ENCODE results near the gene METTL22.

Gene METTL22, protein sequence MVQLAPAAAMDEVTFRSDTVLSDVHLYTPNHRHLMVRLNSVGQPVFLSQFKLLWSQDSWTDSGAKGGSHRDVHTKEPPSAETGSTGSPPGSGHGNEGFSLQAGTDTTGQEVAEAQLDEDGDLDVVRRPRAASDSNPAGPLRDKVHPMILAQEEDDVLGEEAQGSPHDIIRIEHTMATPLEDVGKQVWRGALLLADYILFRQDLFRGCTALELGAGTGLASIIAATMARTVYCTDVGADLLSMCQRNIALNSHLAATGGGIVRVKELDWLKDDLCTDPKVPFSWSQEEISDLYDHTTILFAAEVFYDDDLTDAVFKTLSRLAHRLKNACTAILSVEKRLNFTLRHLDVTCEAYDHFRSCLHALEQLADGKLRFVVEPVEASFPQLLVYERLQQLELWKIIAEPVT

DNA sequence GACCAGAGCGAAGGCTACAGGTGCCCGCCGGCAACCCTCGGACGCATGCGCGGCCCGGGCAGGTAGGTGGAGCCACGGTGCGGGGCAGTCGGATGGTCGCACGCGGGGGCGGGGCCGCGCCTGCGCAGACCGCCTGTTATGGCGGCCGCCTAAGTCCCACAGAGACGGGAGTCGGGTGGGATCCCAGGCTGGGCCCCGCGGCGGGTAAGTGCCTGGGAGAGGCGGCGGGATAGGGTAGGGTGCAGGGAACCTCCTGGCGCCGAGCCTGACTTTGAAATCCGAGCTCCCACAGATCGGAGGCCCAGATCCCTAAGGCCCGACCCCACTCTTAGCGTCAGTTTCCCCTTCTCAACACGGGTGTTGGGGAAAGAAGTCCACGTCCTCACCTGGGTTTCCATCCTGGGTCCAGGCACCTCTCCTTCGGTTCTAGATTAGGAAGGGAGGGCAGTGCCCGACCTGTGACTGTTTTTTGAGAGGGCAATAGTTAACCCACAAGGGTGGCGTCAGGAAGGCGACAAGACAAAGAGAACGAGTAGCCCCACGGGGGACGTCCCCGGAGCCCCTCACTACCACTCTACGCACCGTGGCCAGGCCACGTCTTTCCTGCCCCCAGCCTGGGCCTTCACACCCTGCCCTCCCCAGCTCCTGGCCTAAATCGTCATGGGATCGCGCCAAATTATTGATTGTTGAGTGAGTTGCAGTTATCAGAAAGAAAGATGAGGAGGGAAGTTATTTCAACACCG, at the start of gene METTL22:
Gene METTL22, plus strand, starts transcription at position 127 of the 743 bp plus-strand sequence. CDS start 3,968 bp downstream, outside the sequence.
- DNase-seq: peak; percentile 93

DNA sequence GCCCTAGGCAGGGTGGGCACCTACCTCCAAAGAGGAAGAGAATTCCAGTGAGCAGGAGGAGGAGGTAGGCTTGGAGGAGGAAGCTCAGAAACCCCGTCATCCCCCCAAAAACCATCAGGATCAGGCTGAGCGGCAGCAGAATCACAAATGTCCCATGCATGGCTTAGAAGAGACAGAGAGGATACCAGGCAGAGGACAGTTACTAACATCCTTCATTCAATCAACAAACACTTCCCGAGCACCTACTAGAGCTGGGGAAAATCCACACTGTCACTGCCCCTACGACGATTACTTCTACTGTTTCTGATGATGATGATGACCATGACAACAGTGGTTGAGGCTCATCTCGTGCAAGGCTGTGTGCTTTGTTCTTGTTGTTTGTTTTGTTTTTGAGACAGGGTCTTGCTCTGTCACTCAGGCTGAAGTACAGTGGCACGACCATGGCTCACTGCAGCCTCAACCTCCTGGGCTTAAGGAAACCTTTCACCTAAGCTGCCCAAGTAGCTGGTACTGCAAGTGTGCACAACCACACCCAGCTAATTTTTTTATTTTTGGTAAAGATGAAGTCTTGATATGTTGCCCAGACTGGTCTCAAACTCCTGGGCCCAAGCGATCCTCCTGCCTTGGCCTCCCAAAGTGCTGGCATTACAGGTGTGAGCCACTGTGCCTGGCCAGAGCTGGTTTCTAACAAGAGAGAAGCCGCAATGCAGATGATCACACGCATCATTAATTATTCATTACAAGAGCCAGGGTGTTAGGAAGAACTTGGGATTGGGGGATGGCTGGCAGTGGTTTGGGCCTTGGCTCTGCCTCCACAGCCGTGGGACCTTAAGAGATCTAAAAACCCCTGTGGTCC, 49.2 kb upstream of the METTL22 start:
- no peak for DNase-seq

DNA sequence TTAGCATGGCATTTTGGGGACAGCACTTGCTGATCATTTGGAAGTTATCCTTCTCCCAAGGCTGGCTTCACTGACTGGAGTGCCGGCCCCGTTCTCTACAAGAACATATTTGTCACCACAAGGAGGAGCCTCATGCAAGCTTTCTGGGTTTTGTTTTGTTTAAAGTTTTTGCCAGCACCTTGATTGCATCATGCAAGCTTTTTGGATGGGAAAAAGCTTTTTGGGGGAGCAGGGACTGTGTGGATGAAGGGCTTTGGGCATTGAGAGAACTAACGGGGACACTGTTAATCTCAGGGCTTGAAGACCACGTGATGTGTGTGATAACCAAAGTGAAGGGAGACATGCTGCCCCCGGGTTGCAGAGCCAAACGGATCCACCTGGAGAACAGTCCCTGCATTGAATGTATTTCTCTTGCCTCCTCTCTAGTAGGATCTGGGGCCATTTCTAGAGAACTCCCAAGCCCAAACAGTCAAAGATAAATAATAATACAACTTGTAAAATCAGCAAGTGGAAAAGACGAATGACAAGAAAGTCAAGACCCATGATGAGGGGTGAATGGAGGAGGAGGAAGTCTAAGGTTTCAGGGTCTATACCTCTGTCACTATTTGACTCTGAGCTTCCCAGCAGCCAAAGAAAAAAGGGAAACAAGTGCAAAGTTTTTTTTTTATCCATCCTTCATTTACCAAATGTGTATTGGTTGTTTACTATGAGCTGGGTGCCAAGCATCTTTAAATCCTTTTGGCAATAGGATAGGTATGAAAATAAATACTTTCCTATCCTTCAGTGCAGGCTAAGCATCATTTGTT, 48.4 kb upstream of the METTL22 start:
- no peak for DNase-seq

DNA sequence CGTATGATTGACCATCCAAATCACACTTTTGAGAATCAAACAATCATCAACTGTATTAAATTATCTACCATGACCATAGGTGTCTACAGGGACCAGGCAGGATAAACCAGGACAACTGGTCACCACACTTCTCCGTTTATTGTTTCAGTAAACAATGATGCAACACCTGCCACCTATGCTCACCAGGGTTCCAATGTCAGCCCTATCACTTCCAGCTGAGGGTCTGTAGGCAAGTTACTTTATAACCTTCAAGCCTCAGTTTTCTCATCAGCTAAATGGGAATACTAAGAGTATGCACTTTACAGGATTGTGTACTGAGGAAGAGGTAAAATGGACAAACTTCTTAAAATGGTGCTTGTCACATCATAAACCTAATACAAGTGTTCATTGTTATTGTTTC, 46.1 kb upstream of the METTL22 start:
- DNase-seq: no peak

DNA sequence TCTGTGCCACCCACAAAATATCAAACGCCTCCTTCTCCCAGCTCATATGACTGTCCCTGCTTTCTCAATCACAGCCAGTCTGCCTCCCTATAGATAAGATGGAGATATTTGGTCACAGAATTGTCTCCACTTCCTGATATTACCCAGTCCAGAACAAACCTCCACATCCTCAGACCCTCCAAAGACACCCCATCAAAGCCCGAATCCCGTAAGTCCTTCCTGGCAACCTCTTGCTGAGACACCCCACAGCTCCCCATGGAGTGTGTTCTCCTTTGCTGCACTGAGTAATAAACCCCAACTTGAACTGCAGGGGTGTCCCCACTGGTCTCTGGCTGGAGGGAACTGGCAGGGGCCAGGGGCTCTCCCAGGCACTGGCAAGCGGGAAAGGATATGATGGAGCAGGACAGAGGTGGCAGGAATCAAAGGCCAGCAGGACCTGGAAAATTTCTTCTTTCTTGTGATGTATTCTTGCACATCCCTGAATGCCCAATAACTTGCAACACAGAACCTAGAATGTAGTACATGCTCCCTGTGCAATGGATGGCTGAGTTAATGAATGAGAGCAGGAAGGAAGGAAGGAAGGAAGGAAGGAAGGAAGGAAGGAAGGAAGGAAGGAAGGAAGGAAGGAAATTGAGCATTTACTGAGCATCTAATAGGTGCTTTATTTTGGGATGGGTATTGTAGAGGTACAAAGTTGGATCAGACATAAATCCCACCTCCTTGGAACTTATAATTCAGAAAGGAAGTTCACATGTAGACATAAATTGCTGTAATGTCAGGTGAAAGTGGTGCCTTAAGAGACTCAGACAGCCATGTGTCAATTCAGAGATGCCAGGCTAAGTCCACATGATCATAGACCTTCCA, 45.1 kb upstream of the METTL22 start:
- no peak for DNase-seq

DNA sequence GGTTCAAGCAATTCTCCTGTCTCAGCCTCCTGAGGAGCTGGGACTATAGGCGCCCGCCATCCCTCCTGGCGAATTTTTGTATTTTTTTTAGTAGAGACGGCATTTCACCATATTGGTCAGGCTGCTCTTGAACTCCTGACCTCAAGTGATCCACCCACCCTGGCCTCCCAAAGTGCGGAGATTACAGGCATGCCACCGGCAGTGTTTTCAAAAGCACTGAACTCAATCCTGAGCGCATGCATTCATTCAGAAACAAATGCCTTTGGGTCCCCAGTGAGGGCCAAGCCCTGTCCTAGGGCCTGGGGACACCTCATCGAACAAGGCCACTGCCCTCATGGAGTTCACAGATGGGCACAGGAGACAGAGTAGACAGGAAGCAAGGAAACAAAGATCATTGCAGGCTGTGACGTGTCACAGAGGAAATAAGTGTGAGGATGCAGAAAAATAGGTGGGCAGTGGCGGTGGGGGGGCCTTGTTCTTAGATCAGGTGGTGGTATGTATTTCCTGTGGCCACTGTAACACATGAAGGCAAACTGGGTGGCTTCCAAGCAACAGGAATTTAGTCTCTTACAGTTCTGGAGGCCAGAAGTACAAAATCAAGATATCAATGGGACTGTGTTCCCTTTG, 43.7 kb upstream of the METTL22 start:
- no peak for DNase-seq

DNA sequence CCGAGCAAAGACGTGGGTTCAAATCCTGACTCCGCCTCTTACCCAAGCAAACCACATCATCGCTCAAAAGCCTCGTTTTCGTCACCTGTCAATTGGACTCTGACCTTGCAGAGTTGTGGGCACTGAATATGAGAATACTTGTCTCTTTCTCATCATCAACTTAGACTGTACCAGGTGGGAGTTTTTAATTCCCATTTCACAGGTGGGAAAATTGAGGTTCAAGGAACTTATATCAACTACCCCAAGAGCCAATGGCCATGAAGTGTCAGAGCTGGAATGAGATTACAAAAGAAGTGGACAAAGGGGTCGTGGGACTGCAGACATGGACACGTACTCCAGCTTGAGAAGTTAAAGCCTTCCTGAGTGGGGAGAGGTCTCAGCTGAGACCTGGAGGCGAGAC, 41.9 kb upstream of the METTL22 start:
- no peak for DNase-seq

DNA sequence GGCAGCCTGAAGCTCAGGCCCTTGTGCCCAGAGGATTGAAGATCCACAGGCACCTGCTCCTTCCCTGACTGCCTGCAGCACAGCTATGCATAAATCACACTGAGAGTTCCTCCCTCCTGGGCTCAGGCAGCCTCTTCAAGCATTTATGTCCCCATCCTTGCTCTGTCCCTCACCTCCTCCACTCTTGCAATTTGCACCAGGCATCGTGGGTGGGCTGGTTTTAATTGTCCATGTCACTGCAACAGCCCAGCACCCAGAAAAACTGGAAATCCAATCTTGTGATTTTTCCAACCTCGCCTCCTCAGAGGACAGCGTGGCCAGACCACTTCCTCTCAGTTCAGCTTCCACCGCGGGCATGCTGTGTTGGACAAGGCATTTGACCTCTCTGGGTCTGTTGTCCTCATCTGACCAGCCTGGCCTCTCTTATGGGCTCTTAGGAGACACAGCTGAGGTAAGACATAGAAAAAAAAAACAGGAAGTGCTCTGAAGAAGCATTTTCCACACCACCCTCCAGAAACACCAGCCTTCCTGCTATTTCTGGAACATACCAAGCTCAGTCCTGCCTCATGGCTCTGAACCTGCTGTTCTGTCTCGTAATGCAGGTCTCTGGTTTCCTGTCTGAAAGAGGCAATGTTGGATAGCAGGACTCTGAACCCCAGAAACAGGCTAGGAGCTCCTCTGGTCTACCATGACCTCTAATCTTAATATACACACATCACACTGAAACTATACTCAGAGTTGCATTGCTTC, 39.5 kb upstream of the METTL22 start:
- DNase-seq: no peak

DNA sequence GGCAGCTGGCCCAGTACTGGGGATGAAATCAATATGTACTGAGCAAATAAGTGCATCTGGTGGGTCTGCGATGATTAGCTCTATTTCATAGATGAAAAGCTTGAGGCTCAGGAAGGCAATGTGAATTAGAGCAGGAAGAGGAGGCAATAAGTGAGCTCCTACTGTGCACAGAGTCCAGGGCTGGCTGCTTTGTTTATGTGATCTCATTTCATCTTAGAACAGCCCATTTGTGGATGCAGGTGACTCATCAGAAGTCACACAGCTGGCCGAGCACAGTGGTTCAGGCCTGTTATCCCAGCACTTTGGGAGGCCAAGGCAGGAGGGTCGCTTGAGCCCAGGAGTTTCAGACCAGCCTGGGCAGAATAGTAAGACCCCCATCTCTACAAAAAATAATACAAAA, 38.3 kb upstream of the METTL22 start:
- DNase-seq: no peak

DNA sequence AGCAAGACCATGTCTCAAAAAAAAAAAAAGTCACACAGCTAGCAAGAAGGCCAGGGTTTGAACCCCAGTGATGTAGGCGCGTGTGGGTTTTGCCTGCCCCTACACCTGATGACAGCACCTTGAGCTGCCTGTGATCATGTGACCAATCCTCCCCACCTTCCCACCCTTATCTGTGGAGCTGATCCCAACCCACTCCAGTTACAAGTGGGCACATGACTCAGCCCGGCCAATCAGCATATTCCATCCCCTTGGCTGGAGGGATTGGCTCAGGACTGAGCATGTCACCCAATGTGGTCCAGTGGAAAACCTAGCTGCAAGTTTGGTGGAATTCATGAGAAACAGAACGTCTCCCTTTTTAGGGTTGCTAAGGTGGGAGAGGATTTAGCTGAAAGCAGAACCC, 37.8 kb upstream of the METTL22 start:
- DNase-seq: no peak

DNA sequence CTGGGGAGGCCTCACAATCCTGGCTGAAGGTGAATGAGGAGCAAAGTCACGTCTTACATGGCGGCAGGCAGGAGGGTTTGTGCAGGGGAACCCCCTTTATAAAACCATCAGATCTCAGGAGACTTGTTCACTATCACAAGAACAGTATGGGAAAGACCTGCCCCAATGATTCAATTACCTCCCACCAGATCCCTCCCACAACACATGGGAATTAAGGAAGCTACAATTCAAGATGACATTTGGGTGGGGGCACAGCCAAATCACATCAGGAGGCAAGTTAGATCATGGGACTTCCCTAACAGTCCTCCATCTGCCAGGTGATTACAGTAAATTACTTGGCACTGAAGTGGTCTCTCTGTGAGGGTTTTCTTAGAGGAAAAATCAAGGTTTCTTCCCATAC, 36.5 kb upstream of the METTL22 start:
- no peak for DNase-seq

DNA sequence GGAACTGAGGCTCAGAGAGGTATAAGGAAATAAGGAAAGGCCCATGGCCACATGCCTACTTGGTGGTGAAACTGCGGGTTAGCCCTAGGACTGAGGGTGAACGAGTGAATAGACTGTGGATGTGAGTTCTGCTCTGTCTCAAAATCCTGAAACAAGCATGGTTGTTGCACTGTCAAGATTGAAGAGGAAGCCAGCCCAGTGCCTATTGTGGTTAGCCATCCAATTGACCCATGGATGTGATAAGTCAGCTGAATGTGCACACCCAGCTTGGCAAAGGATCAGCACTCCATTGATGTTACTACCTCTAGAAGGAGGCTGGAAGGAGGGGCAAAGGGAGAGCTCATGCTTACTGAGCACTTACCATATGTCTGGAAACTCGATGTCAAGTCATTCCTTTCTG, 35.6 kb upstream of the METTL22 start:
- no peak for DNase-seq

DNA sequence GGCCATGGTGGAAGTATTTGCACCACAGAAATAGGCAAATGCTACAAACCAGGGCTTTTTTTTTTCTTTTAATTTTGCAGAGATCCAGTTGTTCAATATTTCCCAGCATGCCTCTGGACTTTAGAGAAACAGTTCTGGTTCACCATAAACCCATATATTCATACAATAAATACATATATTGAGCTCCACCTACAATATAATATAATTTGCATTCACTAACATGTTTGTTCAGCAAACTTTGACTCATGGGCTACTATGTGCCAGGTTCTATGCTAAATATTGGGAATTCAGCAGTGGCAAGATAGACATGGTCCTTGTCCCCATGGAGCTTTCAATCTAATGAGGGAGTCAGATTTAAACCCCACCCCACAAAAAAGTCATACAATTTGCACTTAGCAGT, 34.4 kb upstream of the METTL22 start:
- DNase-seq: no peak

DNA sequence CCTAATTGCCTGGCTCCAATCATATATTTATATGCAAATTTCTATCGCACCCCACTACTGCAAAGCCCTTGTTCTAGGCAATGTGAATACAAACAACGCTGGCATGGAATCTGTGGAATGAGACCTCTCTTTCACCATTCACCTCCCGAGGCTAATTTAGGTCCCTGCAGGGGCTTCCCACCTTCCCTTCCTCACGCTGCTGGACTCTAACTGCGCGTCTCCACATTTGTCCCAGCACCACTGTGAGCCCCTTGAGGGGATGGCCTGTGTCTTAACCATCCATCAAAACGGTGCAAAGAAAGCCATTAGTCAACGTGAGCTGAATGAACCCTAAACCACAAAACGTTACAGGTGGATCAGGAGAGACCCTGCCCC, 32.8 kb upstream of the METTL22 start:
- DNase-seq: no peak

DNA sequence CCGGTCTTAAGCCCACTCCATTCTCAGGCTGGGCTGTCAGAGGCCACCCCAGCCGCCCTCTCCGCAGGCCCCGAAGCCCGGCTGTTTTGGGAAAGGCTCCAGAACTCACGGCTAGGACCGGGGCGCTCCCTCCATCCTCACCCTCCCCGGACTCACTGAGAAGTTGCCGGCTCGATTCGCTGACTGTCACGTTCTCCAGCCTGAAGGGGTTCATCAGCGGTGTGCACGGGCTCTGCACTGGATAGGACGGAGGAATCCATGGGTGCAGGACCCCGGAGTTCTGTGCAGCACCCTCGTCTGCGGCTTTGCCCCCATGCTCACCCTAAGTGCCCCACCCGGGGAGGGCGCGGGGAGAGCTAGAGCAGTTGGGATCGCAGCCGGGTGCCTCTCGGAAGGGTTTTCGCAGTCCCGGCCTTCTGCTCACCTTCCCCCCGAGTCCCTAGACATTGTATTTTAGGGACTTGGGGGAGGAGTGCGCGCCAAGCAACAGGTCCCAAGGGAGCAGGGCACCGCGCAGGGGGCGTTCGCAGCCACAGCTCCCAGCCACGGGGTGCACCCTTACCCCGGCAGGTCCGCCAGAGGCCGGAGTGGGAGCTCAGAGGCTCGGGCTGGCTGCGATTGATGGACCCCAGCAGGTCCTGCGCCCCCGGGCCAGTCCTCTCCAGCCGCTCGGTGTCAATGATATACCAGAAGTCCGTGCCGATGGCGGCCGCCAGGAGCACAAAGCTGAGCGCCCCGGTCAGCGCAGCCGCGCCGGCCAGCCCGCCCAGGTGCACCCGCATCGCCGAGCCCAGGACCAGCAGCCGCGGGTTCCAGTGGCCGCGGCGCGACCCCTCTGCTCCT, 32.2 kb upstream of the METTL22 start:
- no peak for DNase-seq

DNA sequence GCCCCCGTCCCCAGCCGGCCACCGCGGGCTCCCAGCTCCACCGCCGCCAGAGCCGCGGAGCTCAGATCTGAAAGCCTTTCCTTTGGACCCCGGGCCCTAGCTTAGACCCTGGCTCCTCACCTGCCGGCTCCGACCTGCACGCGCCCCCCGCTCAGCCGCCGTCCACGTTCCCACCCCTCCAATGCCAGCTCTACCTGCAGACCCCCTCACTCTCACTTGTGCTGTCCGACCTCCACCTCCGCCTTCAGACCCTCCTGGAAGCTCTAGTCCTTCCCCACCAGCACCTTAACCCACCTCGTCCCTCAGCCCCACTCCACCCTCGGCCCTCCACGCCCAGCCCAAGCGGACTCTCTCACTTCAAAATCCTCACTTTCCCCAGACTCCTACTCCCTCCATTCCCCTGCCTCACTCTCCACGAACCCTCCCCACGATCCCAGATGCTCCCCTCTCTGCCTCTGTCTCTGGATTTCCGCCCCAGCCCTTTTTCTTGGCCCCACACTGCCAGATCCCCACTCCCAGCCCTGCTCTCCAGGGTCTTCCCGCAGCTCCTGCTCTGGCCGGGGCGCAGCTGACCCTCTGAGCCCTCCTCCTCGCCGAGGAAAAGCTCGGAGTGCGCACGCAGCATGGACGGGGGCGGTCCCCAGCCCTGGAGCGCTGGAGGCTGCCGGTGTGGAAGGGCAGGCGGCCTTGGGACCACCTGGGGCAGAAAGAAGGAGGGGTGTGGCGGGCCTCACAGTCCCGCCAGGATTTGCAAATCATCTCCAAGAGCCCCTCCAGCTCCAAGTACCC, 31.4 kb upstream of the METTL22 start, which contains the start of gene TMEM114:
Gene TMEM114, minus strand, starts transcription at position 612 of the 789 bp plus-strand sequence. CDS start 673 bp downstream, outside the sequence.
- no peak for DNase-seq

DNA sequence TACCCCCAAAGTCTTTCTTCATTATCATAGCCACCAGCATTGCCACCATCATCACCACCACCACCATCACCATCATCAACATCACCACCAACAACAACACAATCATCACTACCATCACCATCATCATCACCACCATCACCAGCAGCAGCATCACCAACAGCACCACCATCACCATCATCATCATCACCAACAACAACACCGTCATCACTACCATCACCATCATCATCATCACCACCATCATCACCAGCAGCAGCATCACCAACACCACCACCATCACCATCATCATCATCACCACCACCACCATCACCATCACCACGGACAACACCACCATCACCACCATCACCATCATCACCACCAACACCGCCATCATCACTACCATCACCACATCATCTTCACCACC, 30.7 kb upstream of the METTL22 start:
- no peak for DNase-seq

DNA sequence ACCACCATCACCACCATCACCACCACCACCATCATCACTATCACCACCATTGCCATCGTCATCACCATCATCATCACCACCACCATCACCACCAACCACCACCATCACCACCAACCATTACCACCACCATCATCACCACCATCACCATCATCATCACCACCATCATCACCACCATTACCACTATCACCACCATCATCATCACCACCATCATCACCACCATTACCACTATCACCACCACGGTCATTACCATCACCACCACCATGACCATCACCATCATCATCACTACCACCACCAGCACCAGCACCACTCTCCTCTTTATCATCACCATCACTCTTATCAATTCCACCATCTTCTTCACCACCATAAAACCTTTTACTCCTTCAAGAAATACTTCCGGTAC, 30.0 kb upstream of the METTL22 start:
- no peak for DNase-seq

Measured in stimulated activated CD4-positive, alpha-beta T cell treated with anti-CD3 and anti-CD28 coated beads, Interleukin-4, amount 100 ng/mL, for 24 hours (primary cell).